NCI-H2081 (cell line): ENCODE data around the gene FAM240A.

ENCODE experiments used
- DNase-seq, 2 experiments: peaks; one replicate each; lab custom pipeline; 2025; lab: John Stamatoyannopoulos, UW

Gene FAM240A

DNA sequence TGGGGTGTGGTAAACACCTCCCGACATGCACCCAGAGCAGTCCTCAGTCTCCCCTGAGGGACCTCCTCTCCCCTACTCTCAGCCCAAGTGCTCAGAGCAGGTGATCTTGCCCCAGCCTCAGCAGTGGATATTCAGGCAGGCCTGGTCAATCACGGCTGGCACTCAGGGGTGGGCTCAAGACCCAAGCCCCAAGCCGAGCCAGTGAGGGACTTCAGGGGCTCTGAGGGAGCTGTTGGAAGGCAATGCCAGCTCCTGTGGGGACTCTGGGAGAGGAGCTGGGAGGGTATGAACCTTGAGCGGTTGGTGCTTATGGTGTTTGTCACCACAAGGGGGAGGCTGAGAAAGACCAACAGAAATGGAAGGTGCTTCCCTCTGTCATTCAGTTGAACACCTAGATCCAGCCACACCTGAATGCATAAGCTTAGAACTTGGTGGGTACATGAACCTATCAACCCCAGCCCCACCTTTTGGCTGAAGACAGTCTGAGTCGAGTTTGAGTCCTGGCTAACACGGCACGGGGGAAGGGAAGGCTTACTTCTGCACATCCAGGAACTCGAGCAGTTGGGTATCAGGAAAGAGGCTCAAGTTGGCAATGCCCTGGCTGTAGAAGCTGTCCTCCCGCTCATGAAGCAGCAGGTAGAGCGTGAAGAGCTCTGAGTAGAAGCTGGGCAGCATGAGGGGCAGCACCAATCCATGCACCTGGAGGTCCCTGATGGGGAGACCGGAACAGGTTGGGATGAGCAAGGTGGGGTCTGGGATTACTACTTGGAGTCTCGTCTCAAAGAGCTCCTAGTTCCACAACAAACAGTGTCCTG, 61.9 kb downstream of the FAM240A start:
- no peak for DNase-seq

DNA sequence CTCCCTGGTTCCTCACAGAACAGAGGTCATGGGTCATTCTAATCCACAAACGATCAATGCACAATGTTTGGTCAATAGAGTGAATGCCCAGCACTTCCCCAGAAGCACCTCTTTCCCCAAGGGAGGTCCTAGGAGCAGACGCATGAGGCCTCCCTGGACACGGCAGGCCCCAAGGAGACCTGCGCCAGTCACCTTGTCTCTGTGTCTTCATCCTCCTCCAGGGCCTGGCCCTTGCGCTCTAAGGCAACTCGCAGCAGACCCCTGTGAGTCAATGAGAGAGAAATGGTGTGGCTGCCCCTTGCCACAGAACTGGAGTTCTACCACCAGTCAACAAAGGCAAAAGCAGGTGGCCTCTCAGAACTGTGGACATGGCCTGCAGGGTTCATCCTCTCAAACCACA, 63.1 kb downstream of the FAM240A start:
- DNase-seq, result no peak
